ENCODE results near the gene RASSF8.

The RASSF8 gene

DNA sequence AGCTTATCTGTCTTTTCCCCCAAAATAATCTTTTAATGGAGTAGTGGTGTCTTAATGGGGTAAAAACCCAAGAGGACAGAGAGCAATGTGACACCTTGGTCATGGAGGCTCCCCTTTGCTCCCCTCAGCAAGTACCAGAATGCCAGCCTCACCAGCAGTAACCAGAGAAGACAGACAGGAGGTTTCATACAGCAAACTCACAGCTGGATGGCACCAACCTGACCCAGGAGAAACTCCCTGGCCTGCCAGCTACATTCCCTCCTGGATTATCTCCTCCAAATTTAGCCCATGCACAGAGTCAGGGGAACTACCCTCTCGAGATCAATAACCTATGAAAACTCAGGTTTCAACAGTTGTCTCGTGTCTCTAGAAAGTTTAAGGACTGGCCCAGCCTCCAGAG is 150.4 kb downstream of the RASSF8 start:
- DNase-seq (ENCODE audit: low read depth in 2 of 2), result no peak

DNA sequence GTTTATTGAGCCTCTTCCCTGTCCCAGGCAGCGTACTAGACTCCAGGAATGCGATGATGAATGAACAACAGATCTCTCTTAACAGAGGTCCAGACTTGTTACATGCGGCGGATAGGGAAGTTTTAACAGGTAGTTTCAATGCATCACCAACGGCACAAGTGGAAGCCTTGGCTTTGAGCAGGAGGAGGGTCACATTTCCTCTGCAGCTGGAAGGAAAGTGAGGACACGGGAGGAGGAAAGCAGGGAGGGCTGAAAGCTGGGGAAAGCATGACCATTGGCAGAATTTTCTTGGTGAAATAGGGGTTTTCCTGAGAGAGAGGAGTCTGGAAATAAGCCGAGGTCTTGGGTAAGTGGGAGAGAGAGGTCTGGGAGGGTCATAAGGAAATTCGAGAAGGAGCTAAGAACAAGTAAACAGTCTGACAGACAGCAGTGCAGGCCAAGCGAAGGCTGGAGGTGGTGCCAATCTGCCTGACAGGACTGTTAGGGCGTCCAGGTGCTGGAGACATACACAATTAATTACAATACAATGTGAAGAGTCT is 150.9 kb downstream of the RASSF8 start:
- no peak for DNase-seq (ENCODE audit: low read depth in 2 of 2)

DNA sequence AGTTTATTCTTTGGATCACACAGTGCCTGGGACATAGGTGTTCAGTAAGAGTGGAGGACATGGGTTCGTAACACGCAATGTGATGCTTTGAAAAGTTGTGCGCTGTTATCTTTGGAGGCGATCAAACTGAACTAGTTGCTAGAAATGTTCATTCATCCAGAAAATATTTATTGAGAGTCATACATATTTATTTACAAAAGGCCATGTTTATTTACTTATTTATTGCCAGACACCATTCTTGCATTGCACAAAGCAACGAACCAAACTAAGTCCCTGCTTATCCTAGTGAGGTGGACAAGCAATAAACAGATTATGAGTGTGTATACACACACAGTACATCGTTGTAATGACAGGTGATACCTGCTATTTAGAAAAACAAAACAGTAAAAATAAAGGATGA is 153.8 kb downstream of the RASSF8 start:
- DNase-seq (ENCODE audit: low read depth in 2 of 2), result no peak

DNA sequence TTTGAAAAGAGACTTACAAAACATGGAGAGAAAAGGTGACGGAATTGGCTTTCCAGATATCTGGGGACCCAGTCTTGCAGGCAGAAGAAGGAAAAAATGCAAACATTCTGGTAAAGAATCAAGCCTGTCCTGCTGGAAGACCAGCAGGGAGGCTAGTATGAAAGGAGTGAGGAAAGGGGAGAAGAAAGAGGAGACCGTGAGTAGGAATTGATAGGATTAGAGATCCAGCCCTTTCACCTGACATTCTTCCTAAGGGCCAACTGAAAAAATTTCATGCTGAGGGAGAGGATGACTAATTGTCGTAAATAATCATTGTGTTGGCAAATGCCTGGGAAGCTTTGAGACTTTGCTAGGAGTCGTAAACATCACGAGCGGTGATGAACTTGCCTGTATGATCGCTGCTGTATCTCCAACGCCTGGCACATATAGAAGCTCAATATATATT is 154.2 kb downstream of the RASSF8 start:
- DNase-seq (ENCODE audit: low read depth in 2 of 2), result no peak

DNA sequence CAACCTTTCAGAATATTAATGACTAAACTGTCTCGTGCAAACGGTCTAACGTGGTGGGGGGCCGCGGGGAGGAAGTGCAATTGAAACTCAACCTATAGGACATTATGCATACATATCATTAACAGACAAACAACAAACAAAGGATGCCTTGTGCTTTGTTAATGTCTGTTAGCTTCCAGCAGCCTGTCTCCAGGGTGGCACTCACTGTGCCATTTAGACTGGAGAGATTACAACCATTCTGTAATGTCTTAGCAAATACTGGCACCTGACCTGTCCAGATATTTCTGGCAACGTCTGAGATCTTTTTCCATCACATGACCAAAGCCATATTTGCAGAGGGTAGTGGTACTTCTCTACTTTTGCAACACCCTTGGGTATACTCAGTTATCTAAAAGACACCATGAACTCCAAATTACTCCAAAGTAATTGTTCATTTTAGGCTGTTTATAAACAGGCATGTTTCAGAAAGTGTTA is 154.7 kb downstream of the RASSF8 start:
- no peak for DNase-seq (ENCODE audit: low read depth in 2 of 2)

DNA sequence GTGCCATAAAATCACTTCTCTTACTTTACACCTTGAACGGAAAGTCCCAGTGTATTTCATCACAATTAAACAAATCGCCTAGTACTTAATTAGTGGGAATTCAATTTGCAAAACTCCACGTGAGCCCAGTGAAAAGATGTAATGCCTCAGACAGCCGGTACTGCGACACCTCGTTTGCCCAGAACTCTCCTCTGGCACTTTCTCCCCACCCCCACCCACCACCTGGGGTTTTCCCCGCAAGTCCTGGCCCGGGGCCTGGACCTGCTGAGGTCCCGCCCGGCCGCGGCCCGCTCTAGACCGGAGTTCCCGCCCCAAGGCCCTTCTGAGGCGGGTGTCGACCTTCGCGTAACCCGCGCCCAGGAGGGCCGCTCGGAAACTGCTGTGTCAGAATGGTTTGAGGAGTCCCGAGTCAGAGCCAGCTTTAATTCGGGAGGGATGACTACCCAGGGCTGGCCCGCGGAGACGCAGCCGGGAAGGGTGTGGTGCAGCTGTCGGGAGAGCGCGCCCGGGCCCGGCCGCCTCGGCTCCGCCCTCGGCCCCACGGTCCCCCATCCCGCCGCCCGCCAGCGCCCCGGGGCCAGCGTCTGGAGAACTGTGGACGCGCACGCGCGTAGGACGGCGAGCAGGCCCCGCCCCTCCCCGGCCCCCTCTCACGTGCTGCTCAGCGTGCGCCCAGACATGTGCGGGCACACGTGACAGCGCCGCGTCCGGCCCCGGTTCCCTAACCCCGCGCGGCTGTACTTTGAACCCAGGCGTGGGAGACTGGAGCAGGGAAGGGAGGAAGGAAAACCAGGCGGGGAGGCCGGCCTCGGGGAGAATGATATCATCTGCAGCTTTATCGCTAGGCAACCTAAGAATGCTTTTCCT is 155.6 kb downstream of the RASSF8 start:
- DNase-seq (ENCODE audit: low read depth in 2 of 2), result peak; percentile 61 to 65

DNA sequence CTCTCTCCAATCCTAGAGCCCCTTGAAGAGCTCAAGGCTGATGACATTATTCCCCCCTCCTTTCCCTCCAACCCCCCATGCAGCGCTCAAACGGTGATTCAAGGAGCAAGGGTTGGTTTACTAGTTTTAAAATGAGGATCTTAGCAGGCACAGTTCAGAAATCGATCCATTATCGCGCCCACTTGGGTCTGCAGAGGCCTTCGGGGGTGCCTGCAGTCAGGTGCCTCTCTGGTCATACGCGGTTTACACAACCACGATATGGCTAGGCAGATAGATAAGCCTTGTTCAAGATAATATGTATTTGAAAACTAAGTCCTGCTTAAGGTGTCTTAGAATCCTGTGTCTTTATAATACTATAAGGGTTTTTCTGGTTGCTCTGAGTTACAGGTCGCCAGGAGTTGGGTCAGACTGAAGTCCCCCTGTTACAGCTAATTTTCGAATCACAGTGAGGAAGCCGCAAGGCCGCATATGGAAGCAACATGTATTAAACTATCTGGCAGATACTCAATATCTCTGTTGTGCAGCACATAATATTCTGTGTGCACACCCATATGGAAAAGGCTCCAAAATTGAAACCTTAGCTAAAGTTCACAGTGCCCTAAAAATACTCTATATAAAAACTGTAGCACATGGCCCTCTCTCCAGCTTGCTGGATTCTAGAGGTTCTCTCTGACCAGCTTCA is 156.4 kb downstream of the RASSF8 start:
- DNase-seq (ENCODE audit: low read depth in 2 of 2), result no peak

DNA sequence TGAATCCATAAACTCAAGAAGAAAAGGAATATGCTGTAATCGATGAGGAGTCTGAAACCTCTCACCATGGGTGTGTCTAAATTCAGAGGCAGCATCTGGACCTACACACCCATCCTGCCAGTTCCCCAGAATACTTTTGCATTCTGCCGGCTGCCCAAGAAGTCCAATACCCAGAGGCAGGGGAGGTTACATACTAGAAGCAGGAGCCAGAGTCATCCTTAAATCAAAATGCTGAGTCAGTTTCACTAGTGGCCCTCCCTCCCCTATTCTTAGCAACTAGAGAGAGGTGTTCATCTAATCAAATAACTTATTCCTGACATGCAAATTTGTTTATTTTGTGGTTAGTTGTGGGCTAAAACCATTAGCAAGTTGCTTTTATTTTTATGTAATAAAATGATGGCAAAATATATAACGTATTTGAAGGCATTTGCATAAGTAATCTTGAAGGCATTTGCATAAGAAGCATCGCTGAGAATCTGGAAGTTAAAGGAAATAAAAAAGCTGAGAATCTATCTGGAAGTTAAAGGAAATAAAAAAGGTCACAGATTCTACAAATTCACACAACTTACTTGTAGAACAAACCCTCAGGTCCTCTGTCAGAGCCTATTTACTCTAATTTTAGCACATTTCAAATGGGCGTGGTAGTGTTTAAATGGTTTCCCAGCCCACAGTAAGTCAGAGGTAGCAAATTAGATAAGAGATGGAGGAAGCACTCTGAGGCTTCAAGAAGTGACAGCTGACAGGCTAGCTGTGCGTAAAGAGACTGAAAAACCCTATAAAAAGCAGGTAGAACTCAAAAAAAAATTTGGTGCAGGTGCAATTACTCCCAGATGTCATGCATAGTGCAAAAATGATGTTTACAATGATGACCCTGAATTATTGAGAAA is 158.6 kb downstream of the RASSF8 start:
- no peak for DNase-seq (ENCODE audit: low read depth in 2 of 2)

DNA sequence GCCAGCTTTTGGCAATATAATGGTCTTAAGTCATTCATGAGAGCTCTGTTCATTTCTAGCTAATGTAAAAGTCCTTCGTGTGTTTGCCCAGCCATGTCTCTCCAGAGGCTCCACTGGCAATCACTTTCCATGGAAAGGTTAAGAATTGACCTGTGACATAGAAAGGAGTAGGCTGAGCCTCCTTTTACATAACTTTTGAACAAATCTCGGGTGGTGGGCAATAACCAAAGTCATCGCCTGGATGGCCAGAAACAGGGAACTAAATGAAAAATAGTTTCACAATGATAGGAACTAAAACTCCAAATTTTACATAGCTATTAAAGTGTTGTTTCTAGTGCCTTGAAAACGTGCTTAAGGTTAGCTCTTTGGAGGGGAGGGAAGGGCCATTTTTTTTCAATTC is 159.8 kb downstream of the RASSF8 start:
- no peak for DNase-seq (ENCODE audit: low read depth in 2 of 2)

DNA sequence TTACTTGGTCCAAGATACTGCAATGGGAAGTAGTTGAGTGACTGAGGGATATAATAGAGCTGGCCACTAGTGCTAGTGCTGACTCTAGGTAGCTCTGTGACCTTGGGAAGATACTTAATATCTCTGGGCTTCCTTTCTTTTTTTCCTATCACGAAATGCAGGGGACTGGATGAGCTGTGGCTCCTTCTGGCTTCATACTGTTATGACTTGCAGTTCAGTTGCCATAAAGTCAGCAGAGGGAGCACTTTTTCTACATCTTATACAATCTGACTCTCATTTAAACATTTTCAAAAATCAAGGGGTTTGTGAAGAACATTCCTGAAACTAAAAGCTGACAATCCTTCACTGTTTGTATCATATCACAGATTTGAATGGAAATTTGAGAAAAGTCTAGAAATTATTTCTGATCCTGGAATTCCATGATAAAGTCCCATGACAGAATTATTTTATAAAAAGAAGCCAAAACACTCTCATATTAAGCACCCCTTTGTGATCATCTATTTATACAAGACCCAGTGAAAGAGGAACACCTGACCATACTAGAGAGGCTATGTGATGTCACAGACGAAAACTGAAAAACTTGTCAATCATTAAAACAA is 161.0 kb downstream of the RASSF8 start:
- DNase-seq (ENCODE audit: low read depth in 2 of 2), result no peak

DNA sequence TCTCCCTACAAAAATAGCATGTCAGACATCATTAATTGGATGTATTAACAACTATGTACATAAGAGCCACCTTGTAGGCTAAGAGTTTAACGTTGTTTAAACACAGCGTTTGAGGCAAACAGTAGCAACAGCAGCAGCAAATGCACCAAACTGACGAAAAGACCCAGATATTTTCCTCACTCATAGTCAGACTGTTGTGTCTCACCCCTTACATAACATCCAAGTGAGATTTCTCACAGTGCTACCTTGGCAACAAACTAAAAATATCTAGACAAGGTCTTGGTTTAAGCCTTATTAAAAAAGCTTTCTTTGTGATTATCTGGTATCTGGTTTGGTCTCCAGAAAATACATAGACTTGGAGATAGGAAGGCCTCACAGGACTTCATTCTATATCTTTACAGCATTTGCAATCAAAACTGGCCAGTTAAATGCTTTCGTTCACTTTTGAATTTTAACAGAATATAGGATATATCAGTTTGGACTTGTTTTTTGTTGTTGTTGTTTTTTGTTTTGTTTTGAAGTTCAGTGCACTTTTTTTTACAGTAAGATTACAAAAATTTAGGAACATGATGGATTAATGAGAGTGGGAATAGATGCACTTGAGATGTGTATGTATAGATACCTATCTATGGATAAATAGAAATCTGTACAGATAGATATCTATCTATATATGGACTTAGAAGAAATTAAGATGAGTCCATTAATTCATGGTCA is 162.2 kb downstream of the RASSF8 start:
- DNase-seq (ENCODE audit: low read depth in 2 of 2), result no peak

DNA sequence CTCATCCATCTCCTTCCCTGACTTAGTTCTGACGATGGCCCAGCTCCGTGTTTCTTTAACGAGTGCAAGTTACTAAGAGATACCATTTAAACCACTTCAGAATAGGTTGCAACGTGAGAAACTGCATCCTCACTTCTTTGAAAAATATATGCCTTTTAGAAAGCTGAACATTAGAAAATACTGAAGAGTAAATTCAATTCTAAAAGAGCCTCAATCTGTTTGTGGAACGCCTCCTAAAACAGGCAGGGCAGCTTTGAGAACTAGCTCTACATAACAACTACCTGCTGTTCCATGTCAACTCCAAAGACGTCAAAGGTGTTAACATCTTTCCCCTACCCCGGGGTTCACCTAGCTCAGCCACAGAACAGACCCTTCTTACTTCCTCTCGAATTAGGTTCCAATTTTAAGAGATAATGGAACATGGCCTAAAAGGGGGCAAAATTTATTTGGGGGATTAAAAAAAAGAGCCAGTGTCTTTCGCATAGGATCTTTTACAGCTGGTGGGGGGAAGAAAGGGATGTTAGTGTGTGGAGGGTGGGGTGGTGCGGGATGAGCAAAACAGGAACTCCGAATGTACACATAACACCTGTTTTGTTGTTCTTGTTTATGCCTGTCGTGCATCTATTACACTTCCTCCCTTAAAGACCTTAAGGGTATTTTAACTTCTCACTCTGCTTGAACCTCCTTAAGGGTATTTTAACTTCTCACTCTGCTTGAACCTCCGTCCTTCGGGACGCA is 163.0 kb downstream of the RASSF8 start:
- no peak for DNase-seq (ENCODE audit: low read depth in 2 of 2)

DNA sequence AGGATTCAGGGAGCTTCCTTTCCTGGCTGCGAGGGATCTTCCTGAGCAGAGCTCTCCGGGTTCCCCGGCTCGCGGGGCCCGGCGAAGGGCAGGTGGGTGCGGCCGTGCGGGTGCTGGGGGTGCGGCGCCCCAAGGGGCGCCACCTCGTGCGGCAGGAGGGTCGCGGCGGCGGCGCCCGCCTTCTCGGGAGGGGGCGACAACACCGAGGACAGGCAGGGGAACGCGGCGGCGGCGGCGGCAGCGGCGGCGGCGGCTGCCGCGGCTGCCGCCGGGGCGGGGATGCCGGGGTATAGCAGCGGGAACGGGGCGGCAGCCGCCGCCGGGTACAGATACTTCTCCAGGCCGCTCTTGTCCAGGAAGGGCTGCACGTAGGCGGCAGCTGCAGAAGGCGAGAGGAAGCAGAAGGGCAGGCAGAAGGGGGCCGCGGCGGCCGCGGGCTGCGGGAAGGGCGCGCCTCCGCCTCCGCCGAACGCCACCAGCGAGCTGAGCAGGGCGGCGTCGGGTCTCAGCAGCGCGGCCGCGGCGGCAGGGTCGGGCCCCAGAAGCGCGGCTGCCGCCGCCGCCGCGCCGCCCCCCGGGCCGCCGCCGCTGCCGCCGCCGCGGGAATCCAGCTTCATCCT is 163.7 kb downstream of the RASSF8 start:
- no peak for DNase-seq (ENCODE audit: low read depth in 2 of 2)

DNA sequence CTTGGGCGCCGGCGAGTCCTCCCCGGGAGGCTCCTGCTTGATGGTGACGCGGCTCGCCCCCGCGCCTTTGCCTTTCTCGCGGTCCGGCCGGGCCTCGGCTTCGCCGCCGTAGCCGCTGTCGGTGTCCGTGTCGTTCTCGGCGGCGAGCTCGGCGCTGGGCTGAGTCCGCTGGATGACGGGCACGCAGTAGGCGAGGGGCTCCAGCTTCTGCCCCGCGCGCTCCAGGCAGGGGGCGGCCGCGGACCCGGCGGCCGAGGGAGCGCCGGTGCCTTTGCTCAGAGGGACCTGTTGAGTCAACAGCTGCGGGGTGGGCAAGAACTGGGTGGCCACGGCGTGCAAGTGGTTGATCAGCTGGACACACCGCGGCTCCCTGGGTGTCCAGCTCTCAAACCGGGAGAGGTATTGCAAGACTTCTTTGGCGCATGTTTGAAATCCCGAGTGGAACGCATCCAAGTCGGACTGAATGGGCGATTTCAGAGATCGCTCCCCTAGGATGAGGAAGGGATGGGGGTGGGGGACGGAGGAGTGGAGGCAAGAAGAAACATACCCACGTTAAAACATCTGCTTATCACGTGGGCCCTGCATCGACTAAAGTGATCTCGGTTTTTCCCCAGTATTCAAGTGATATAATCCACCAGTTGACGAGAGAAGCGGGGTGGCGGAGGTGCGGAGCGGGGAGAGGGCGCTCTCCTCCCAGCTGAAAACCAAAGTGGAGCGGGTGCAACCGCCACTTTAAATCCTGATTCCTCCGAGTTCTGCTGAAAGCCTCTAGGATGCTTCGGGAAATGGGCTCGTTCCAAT is 164.4 kb downstream of the RASSF8 start:
- DNase-seq (ENCODE audit: low read depth in 2 of 2), result no peak

DNA sequence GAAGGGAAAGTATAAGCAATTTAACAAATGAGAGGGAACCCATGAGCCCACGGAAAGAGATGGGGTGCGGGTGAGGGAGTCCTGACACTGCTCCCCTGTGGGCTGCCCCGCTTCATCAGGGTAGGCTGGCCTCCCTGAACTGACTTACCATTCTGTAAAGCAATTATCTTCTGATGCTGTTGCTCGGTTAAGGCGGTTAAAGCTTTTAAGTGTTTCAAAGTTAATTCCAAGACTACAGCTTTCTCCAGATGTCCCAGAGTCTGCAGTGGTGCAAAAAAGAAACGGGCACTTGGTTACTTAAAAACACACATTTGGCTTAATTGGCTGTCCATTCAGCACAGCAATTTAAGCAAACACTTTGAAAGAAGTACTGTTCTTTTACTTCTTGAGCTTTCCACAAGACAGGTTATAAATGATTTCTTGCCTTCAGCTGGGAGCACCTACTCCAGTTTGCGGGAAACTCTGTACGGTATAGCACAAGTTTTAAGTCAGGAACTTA is 165.0 kb downstream of the RASSF8 start:
- DNase-seq (ENCODE audit: low read depth in 2 of 2), result no peak

DNA sequence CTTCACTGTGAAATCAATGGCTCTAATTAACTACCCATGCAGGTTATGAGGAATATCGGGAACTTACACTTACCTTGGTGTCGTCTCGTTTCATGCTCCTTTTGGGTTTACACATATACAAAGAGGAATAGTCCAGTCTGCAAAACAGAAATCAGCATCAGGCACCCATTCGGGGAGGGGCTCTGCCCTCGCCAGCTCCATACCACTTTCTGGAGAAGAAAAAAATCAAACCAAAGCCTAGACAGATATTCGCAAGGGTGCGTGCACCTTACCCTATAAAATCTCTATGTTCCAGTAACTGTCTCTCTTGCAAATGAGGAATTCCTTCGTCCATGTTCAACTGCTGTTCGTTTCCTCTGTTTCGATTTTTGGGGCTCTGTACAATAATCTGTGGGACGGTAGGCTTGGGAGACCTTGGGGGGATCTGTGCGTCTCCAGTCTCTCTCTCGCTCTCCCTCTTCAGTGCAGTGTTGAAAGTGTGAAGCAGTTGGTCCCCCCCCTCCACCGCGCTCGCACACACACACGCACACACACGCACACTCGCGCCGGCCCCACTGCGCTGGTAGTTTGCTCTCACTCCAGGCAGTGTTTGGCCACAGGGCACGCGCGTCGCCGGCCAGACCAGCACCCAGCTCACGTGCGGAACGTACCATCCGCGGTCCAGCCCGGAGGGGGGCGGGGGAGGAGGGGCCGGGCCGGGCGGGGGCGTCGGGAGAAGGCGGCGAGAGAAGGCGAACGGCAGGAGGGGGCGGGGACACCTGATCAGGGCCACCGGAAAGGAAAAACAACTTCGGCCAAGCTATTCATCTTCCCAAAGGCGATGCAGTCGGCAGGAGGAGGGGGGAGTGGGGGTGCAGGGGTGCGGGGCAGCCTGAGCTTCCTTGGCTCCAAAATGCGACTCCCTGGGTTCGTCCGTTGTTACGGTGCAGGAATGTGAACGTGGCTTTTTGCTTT is 166.2 kb downstream of the RASSF8 start, which contains the start of gene BHLHE41:
TSS of gene BHLHE41 (minus strand) at position 592 of the 954 bp plus-strand sequence. CDS start at position 334, 258 bp downstream.
- DNase-seq (ENCODE audit: low read depth in 2 of 2), result no peak

Measured in stimulated activated CD8-positive, alpha-beta memory T cell treated with anti-CD3 and anti-CD28 coated beads, Interleukin-15, amount 100 ng/mL, for 48 hours (primary cell).